NCI-H146 treated with DMSO at 0.1 percent for 48 hours (cell line): ENCODE data around the gene MFRP.

Experiments
- DNase-seq: peaks from one replicate; lab custom pipeline; 2025; ENCODE audit not compliant: unreplicated experiment; lab: John Stamatoyannopoulos, UW

The MFRP gene

GRCh38 chr11:119359365-119360214 is 13.1 kb upstream of the MFRP start:
- no peak for DNase-seq

GRCh38 chr11:119357074-119357473 is 10.6 kb upstream of the MFRP start:
- no peak for DNase-seq

GRCh38 chr11:119356349-119357031 is 10.0 kb upstream of the MFRP start:
- DNase-seq, result no peak

GRCh38 chr11:119355091-119355843 is 8.8 kb upstream of the MFRP start:
- DNase-seq, result no peak

- peak; percentile 93 for DNase-seq
Measured at GRCh38 chr11:119352857-119353260, 6.4 kb upstream of the MFRP start.

- DNase-seq, result no peak
Measured at GRCh38 chr11:119351232-119351631, 4.7 kb upstream of the MFRP start.

GRCh38 chr11:119350302-119350701 is 3.8 kb upstream of the MFRP start:
- DNase-seq, result no peak

- DNase-seq, result no peak
Measured at GRCh38 chr11:119347940-119348605, 1.6 kb upstream of the MFRP start.

- no peak for DNase-seq
Measured at GRCh38 chr11:119347242-119347641, 737 bp upstream of the MFRP start.

GRCh38 chr11:119345685-119346084 is 820 bp downstream of the MFRP start:
- DNase-seq, result no peak

GRCh38 chr11:119344291-119345010 is 2.1 kb downstream of the MFRP start:
- DNase-seq, result no peak

GRCh38 chr11:119343726-119344125 is 2.8 kb downstream of the MFRP start:
- DNase-seq, result no peak

GRCh38 chr11:119342362-119343130 is 4.0 kb downstream of the MFRP start:
- DNase-seq, result no peak

GRCh38 chr11:119342023-119342300 is 4.5 kb downstream of the MFRP start:
- DNase-seq, result no peak

GRCh38 chr11:119341222-119342022 is 5.1 kb downstream of the MFRP start:
- no peak for DNase-seq

GRCh38 chr11:119340335-119341221 is 5.9 kb downstream of the MFRP start, which contains the start of gene C1QTNF5:
C1QTNF5 (minus strand) TSS chr11:119340883; CDS start chr11:119340397, 486 bp downstream.
- DNase-seq, result no peak

GRCh38 chr11:119339589-119340334 is 6.7 kb downstream of the MFRP start:
- no peak for DNase-seq
